OCI-LY3 (cell line): ENCODE measurements around the gene GALNT2.

Experiments used
- H2AFZ ChIP-seq: fragments of 200-600, 300-600 bp; shearing (Covaris generic); 2 replicates; pipeline ENCODE4 v1.6.0; 2014; ENCODE audit warnings: antibody characterized with exemption, low read depth, low read length
- H3K27ac ChIP-seq: fragments of 200-600, 300-600 bp; sonication (generic); 2 replicates; pipeline ENCODE4 v1.5.1; 2014; ENCODE audit warnings: mild to moderate bottlenecking, low read length, moderate library complexity, mixed read lengths
- H3K27me3 ChIP-seq: fragments of 200-600, 300-600 bp; sonication (generic); 2 replicates; pipeline ENCODE4 v1.6.1; 2014; ENCODE audit warnings: low read depth, low read length, mixed read lengths
- H3K36me3 ChIP-seq: fragments of 200-600, 300-600 bp; sonication (generic); replicated peaks from 2 replicates; pipeline ENCODE3; 2014; ENCODE audit warnings: low read depth, low read length, mixed read lengths
- H3K4me1 ChIP-seq: fragments of 300-600, 200-600 bp; sonication (generic); 2 replicates; pipeline ENCODE4 v1.6.1; 2014; ENCODE audit warnings: low read length, mixed read lengths
- H3K4me2 ChIP-seq: fragments of 200-600, 300-600 bp; sonication (generic); 2 replicates; pipeline ENCODE4 v1.6.1; 2014; ENCODE audit warnings: low read length, mixed read lengths
- H3K4me3 ChIP-seq: fragments of 300-600, 200-600 bp; sonication (generic); 2 replicates; pipeline ENCODE4 v1.5.1; 2014; ENCODE audit warnings: antibody characterized with exemption, mild to moderate bottlenecking, low read length, moderate library complexity
- H3K79me2 ChIP-seq: fragments of 300-600, 200-600 bp; shearing (Covaris generic); 2 replicates; pipeline ENCODE4 v1.6.1; 2014; ENCODE audit warnings: mild to moderate bottlenecking, low read length, mixed read lengths
- H3K9ac ChIP-seq: fragments of 300-600, 200-600 bp; shearing (Covaris generic); 2 replicates; pipeline ENCODE4 v1.6.0; 2014; ENCODE audit warnings: mild to moderate bottlenecking, low read length, moderate library complexity
- H3K9me3 ChIP-seq: fragments of 200-600, 300-600 bp; shearing (Covaris generic); 2 replicates; pipeline ENCODE4 v1.6.1; 2014; ENCODE audit warnings: low read length, mixed read lengths; ENCODE audit not compliant: insufficient read depth
- H4K20me1 ChIP-seq: fragments of 200-600, 300-600 bp; sonication (generic); 2 replicates; pipeline ENCODE4 v1.6.1; 2016; ENCODE audit warnings: low read length, mixed read lengths; ENCODE audit not compliant: insufficient read depth
- CTCF ChIP-seq: fragments of 200-600, 300-600 bp; sonication (generic); IDR thresholded peaks from 2 replicates; pipeline ENCODE4 v1.5.1; 2014; ENCODE audit warnings: antibody characterized with exemption, low read length, low read depth
- EZH2phosphoT487 ChIP-seq: fragments of 200-600 bp; shearing (Covaris generic); IDR thresholded peaks from 2 replicates; pipeline ENCODE4 v1.6.1; 2018; ENCODE audit warnings: antibody characterized with exemption, mixed run types, low read depth

Gene GALNT2

GRCh38 chr1:230321741-230322420 is 254.8 kb downstream of the GALNT2 start:
- no peaks in the 10 kb centered on the region for H3K36me3 ChIP-seq
- H3K9ac ChIP-seq = no peak overlapping the region
- no peaks in the 10 kb centered on the region for H3K27me3 ChIP-seq
- no peak overlapping the region for H3K4me3 ChIP-seq
- no peak overlapping the region for H2AFZ ChIP-seq
- H4K20me1 ChIP-seq = no peaks in the 10 kb centered on the region
- H3K79me2 ChIP-seq = no peaks in the 10 kb centered on the region
- H3K27ac ChIP-seq = no peak overlapping the region
- TF ChIP-seq EZH2phosphoT487 (no peak), CTCF (no peak)
- no peak overlapping the region for H3K4me2 ChIP-seq
- H3K4me1 ChIP-seq = no peaks in the 10 kb centered on the region
- no peaks in the 10 kb centered on the region for H3K9me3 ChIP-seq

GRCh38 chr1:230322421-230322756 is 255.4 kb downstream of the GALNT2 start:
- Histone ChIP-seq H2AFZ (no peak overlapping the region), H3K79me2 (no peaks in the 10 kb centered on the region), H3K4me1 (peaks cover 4% of the 10 kb centered on the region), H3K36me3 (no peaks in the 10 kb centered on the region), H3K4me2 (no peak overlapping the region), H3K27ac (no peak overlapping the region), H3K27me3 (no peaks in the 10 kb centered on the region), H3K9me3 (no peaks in the 10 kb centered on the region), H3K4me3 (no peak overlapping the region), H3K9ac (no peak overlapping the region), H4K20me1 (no peaks in the 10 kb centered on the region)
- TF ChIP-seq CTCF (no peak), EZH2phosphoT487 (no peak)

GRCh38 chr1:230322967-230323547 is 256.0 kb downstream of the GALNT2 start:
- no peaks in the 10 kb centered on the region for H3K27me3 ChIP-seq
- no peaks in the 10 kb centered on the region for H3K79me2 ChIP-seq

GRCh38 chr1:230323686-230324085 is 256.6 kb downstream of the GALNT2 start:
- H3K36me3 ChIP-seq = no peaks in the 10 kb centered on the region
- H4K20me1 ChIP-seq = no peaks in the 10 kb centered on the region
- peaks cover 17% of the 10 kb centered on the region for H3K4me1 ChIP-seq
- no peak overlapping the region for H2AFZ ChIP-seq
- no peaks in the 10 kb centered on the region for H3K27me3 ChIP-seq
- no peaks in the 10 kb centered on the region for H3K79me2 ChIP-seq
- no peaks in the 10 kb centered on the region for H3K9me3 ChIP-seq
- no peak overlapping the region for H3K9ac ChIP-seq
- no peak overlapping the region for H3K4me2 ChIP-seq
- H3K4me3 ChIP-seq = no peak overlapping the region
- TF ChIP-seq CTCF (no peak), EZH2phosphoT487 (no peak)
- H3K27ac ChIP-seq = no peak overlapping the region

More at GRCh38 chr1:230322967-230323547, 256.0 kb downstream of the GALNT2 start:
- Histone ChIP-seq H4K20me1 (no peaks in the 10 kb centered on the region), H3K27ac (no peak overlapping the region), H3K4me3 (no peak overlapping the region), H3K36me3 (no peaks in the 10 kb centered on the region), H3K9me3 (no peaks in the 10 kb centered on the region), H3K9ac (no peak overlapping the region), H3K4me2 (no peak overlapping the region), H2AFZ (no peak overlapping the region), H3K4me1 (peaks cover 11% of the 10 kb centered on the region)
- TF ChIP-seq CTCF (no peak), EZH2phosphoT487 (no peak)
